NT2/D1 (cell line): ENCODE measurements around the gene IFNGR2.

Experiments
- SUZ12 ChIP-seq: IDR thresholded peaks from 2 replicates; pipeline ENCODE4 v1.6.1; 2011; ENCODE audit not compliant: insufficient read length, insufficient read depth; ENCODE audit errors: extremely low read depth
- YY1 ChIP-seq: IDR thresholded peaks from 2 replicates; pipeline ENCODE4 v1.6.1; 2011; ENCODE audit not compliant: insufficient read length, insufficient read depth
- ZNF274 ChIP-seq: IDR thresholded peaks from 2 replicates; pipeline ENCODE4 v1.6.1; 2011; ENCODE audit warnings: mild to moderate bottlenecking, low read depth, low read length

DNA sequence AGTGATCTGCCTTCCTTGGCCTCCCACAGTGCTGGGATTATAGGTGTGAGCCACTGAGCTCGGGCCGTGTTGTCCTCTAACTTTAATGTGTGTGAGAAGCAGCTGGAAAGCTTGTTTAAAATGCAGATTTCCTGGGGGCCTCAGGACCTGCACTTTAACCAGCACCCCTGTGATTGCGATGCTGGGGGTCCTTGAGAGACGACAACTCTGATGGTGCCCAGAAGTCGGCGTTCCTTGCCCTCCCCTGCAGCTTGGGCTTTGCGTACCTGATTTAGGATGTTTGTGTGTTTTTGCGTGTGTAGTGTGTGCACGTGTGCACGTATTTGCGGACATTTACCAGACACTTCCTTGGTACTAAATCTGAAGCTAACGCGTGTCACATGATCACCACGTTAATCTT, 10.9 kb downstream of the IFNGR2 start:
- no peak for TF ChIP-seq ZNF274
- TF ChIP-seq SUZ12: no peak
- no peak for TF ChIP-seq YY1
